ENCODE data around the gene PRM2. TPM values are rescaled to one million over a fixed set of nuclear protein-coding genes. Genes with fewer than 3 reads are reported as not detected.

Gene PRM2
- total and polyA plus RNA-seq, 2 of the 8 experiments (the other 6 are each of a cell fraction or from before 2014, with no cell fraction given), result not detected

DNA sequence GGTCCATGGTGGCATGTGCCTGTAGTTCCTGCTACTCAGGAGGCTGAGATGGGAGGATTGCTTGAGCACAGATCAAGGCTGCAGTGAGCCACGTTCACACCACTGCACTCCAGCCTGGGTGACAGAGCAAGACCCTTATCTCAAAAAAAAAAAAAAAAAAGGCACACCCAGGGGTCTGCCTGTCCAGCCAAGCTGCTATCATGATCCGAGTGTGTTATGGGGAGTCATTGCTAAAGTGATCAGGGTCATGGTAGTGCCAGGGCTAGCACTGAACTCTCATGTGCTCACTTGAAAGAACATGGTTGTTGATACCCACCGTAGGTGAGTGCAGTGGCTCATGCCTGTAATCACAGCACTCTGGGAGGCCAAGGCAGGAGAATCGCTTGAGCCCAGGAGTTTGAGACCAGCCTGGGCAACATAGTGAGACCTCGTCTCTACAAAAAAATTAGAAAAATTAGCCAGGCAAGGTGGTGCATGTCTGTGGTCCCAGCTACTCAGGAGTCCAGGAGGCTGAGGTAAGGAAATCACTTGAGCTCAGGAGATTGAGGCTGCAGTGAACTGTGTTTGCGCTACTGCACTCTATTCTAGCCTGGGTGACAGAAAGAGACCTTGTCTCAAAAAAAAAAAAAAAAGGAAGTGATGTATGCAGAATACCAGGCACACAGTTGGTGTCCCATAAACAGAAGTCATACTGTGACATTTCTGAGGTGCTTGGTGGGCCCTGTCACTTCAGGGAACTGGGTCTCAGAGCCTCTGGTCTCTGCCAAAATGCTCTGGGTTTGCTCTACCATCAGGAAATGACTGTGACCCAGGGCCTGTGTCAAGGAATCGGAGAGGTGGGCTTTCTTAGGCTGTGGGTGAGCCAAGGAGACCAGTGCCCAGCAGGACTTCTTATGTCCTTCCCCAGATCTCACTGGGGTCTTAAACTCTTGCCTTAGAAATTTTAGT is 2.7 kb upstream of the PRM2 start (continued):
- no peak for TF ChIP-seq KDM5A (IDR thresholded peaks at IDR 0.05; ENCODE audit: low read length)

Measured in H1 (cell line).